Skin epidermis (tissue), 12 donors: ENCODE measurements around the gene KAZN.
"Not testable (repeated sequence)": the region's sequence is repeated elsewhere in the genome, so short reads cannot be mapped to it uniquely, and the experiment has no call there.

Experiments used
- H3K27ac ChIP-seq, 21 experiments: fragments of 200-600 bp; sonication (generic) in 11 of 21; one replicate each; pipeline ENCODE4 v1.5.0; 2020; ENCODE audit warnings: mild to moderate bottlenecking in 3 of 21, inconsistent platforms in 2 of 21, moderate library complexity in 2 of 21
- H3K4me3 ChIP-seq, 7 experiments: fragments of 200-600 bp; sonication (generic) in 2 of 7; one replicate each; pipeline ENCODE4 v1.5.0; 2020; ENCODE audit warnings: inconsistent platforms in 2 of 7, mild to moderate bottlenecking in 2 of 7, moderate library complexity in 1 of 7

The KAZN gene

GRCh38 chr1:14598498-14599182, at the start of gene KAZN:
KAZN (plus strand) TSS chr1:14598685.
- peak within 1 kb of the TSS in 9 of 21 experiments; percentile 7 to 72 (median 50) for H3K27ac ChIP-seq
- peak within 1 kb of the TSS; percentile 26 to 51 (median 30) for H3K4me3 ChIP-seq

- H3K27ac ChIP-seq, result no peak overlapping the region
Observed at GRCh38 chr1:14549897-14550620, 48.4 kb upstream of the KAZN start.

GRCh38 chr1:14551386-14551785, 47.1 kb upstream of the KAZN start:
- H3K27ac ChIP-seq, result no peak overlapping the region
- no peak overlapping the region for H3K4me3 ChIP-seq

More at GRCh38 chr1:14549897-14550620, 48.4 kb upstream of the KAZN start:
- no peak overlapping the region for H3K4me3 ChIP-seq

GRCh38 chr1:14552246-14552965, 46.1 kb upstream of the KAZN start:
- Histone ChIP-seq H3K4me3 (no peak overlapping the region), H3K27ac (no peak overlapping the region)

- Histone ChIP-seq H3K27ac (no peak overlapping the region), H3K4me3 (no peak overlapping the region)
Observed at GRCh38 chr1:14553711-14554110, 44.8 kb upstream of the KAZN start.

- Histone ChIP-seq H3K27ac (no peak overlapping the region), H3K4me3 (no peak overlapping the region)
Observed at GRCh38 chr1:14555091-14555490, 43.4 kb upstream of the KAZN start.

- Histone ChIP-seq H3K27ac (no peak overlapping the region), H3K4me3 (no peak overlapping the region)
Observed at GRCh38 chr1:14561014-14561693, 37.3 kb upstream of the KAZN start.

GRCh38 chr1:14565090-14565489, 33.4 kb upstream of the KAZN start:
- Histone ChIP-seq H3K4me3 (no peak overlapping the region), H3K27ac (no peak overlapping the region)

- no peak overlapping the region for H3K27ac ChIP-seq
Observed at GRCh38 chr1:14567056-14567455, 31.4 kb upstream of the KAZN start.

GRCh38 chr1:14567903-14568302, 30.6 kb upstream of the KAZN start:
- Histone ChIP-seq H3K4me3 (no peak overlapping the region), H3K27ac (no peak overlapping the region)

More at GRCh38 chr1:14567056-14567455, 31.4 kb upstream of the KAZN start:
- H3K4me3 ChIP-seq, result no peak overlapping the region

- H3K27ac ChIP-seq, result no peak overlapping the region
- H3K4me3 ChIP-seq, result no peak overlapping the region
Observed at GRCh38 chr1:14568716-14569355, 29.6 kb upstream of the KAZN start.

GRCh38 chr1:14570514-14570913, 28.0 kb upstream of the KAZN start:
- Histone ChIP-seq H3K4me3 (no peak overlapping the region), H3K27ac (no peak overlapping the region)

GRCh38 chr1:14571810-14572767, 26.4 kb upstream of the KAZN start:
- no peak overlapping the region for H3K4me3 ChIP-seq

GRCh38 chr1:14572861-14573260, 25.6 kb upstream of the KAZN start:
- Histone ChIP-seq H3K27ac (no peak overlapping the region), H3K4me3 (no peak overlapping the region)

More at GRCh38 chr1:14571810-14572767, 26.4 kb upstream of the KAZN start:
- no peak overlapping the region for H3K27ac ChIP-seq

- Histone ChIP-seq H3K4me3 (no peak overlapping the region), H3K27ac (no peak overlapping the region)
Observed at GRCh38 chr1:14576155-14576554, 22.3 kb upstream of the KAZN start.

- H3K27ac ChIP-seq, result no peak overlapping the region
- no peak overlapping the region for H3K4me3 ChIP-seq
Observed at GRCh38 chr1:14577261-14577660, 21.2 kb upstream of the KAZN start.

- no peak overlapping the region for H3K4me3 ChIP-seq
- H3K27ac ChIP-seq, result no peak overlapping the region
Observed at GRCh38 chr1:14578156-14578555, 20.3 kb upstream of the KAZN start.

- not testable (repeated sequence) for H3K27ac ChIP-seq, H3K4me3 ChIP-seq
Observed at GRCh38 chr1:14580295-14580694, 18.2 kb upstream of the KAZN start.

GRCh38 chr1:14580986-14581385, 17.5 kb upstream of the KAZN start:
- Histone ChIP-seq H3K27ac (no peak overlapping the region), H3K4me3 (no peak overlapping the region)
